H1 (cell line): Measurements from ENCODE around the gene TXNDC5. TPM values are rescaled to one million over a fixed set of nuclear protein-coding genes. Genes with fewer than 3 reads are reported as not detected.

Experiments used
- CTCF ChIA-PET: fragments of 300-600 bp; sonication (Branson Sonifier 250); formaldehyde crosslinking; loops from one replicate; lab custom pipeline; 2021; ENCODE audit not compliant: partially characterized antibody; lab: Charles Lee
- POLR2A ChIA-PET: fragments of 300-600 bp; sonication (Branson Sonifier 250); formaldehyde crosslinking; loops from one replicate; lab custom pipeline; 2021; ENCODE audit warnings: inconsistent platforms; ENCODE audit not compliant: partially characterized antibody; lab: Charles Lee
- DNase-seq, 2 experiments: peaks; one replicate each; pipeline versions ENCODE4 v3.0.0 to v3.0.0-alpha.2; 2010 to 2022; ENCODE audit warnings: low spot score in 2 of 2, low read depth in 1 of 2, mixed read lengths in 1 of 2
- FAIRE-seq: peaks from 2 replicates; lab custom pipeline; 2011; peaks lifted over from hg19 to GRCh38; lab: Jason Lieb, UNC
- H2AFZ ChIP-seq: 2 replicates; pipeline ENCODE4 v1.8.1; 2012; ENCODE audit warnings: low read length, inconsistent platforms
- H2AK5ac ChIP-seq: 2 replicates; pipeline ENCODE4 v1.6.1; 2013; ENCODE audit warnings: low read depth, low read length
- H2BK120ac ChIP-seq: replicated peaks from 2 replicates; pipeline ENCODE3; 2013; ENCODE audit warnings: low read depth, low read length, inconsistent platforms
- H2BK12ac ChIP-seq: 2 replicates; pipeline ENCODE4 v1.6.1; 2013; ENCODE audit warnings: low read depth, low read length
- H2BK15ac ChIP-seq: 2 replicates; pipeline ENCODE4 v1.6.1; 2013; ENCODE audit warnings: low read length
- H2BK20ac ChIP-seq: 2 replicates; pipeline ENCODE4 v1.6.1; 2013; ENCODE audit warnings: low read length
- H2BK5ac ChIP-seq: 2 replicates; pipeline ENCODE4 v1.6.1; 2013; ENCODE audit warnings: low read depth, low read length
- H3K14ac ChIP-seq: 2 replicates; pipeline ENCODE4 v1.6.1; 2013; ENCODE audit warnings: inconsistent platforms; ENCODE audit not compliant: insufficient read length
- H3K18ac ChIP-seq: 2 replicates; pipeline ENCODE4 v1.6.1; 2013; ENCODE audit warnings: low read length; ENCODE audit errors: extremely low read depth
- H3K23ac ChIP-seq: 2 replicates; pipeline ENCODE4 v1.6.1; 2013; ENCODE audit warnings: inconsistent platforms; ENCODE audit not compliant: insufficient read length
- H3K23me2 ChIP-seq: 2 replicates; pipeline ENCODE4 v1.6.1; 2013; ENCODE audit warnings: low read depth, low read length
- H3K27ac ChIP-seq: 2 replicates; pipeline ENCODE4 v1.6.1; 2011; ENCODE audit warnings: low read depth, low read length, inconsistent platforms
- H3K27me3 ChIP-seq, 4 experiments: replicated peaks in 1 of 4; 1 replicate in 1 of 4; 2 replicates in 3 of 4; pipeline versions ENCODE4 v1.6.1 to v1.8.1; 2011 to 2013; ENCODE audit warnings: low read length in 3 of 4, mild to moderate bottlenecking in 3 of 4, inconsistent platforms in 2 of 4, mixed read lengths in 2 of 4, moderate library complexity in 1 of 4; ENCODE audit not compliant: control insufficient read depth in 3 of 4, insufficient read depth in 3 of 4; ENCODE audit errors: extremely low read depth in 1 of 4
- H3K36me3 ChIP-seq, 4 experiments: 2 replicates each; pipeline versions ENCODE4 v1.6.1 to v1.8.1; 2011 to 2013; ENCODE audit warnings: mild to moderate bottlenecking in 4 of 4, low read length in 3 of 4, moderate library complexity in 2 of 4, control low read depth in 1 of 4, inconsistent platforms in 1 of 4; ENCODE audit not compliant: insufficient read depth in 4 of 4, control insufficient read depth in 2 of 4
- H3K4ac ChIP-seq: replicated peaks from 2 replicates; pipeline ENCODE3; 2013; ENCODE audit warnings: low read length, low read depth, mixed read lengths, inconsistent platforms; ENCODE audit not compliant: insufficient read length
- H3K4me1 ChIP-seq, 4 experiments: replicated peaks in 1 of 4; 1 replicate in 1 of 4; 2 replicates in 3 of 4; pipeline versions ENCODE4 v1.6.1 to v1.8.1; 2011 to 2013; ENCODE audit warnings: low read length in 3 of 4, inconsistent platforms in 2 of 4, mixed read lengths in 1 of 4; ENCODE audit not compliant: insufficient read depth in 4 of 4, control insufficient read depth in 3 of 4
- H3K4me2 ChIP-seq, 2 experiments: 2 replicates each; pipeline versions ENCODE4 v1.6.1 to v1.8.1; 2011 to 2013; ENCODE audit warnings: low read depth in 2 of 2, low read length in 2 of 2, control low read depth in 1 of 2, inconsistent platforms in 1 of 2, mild to moderate bottlenecking in 1 of 2; ENCODE audit not compliant: insufficient read depth in 1 of 2
- H3K4me3 ChIP-seq, 4 experiments: fragments of 200-600, 300-600 bp in 1 of 4; sonication (generic), shearing (Covaris generic), sonication (Bioruptor Twin) in 1 of 4; 2 replicates each; pipeline versions ENCODE4 v1.5.1 to v1.8.1; 2011 to 2016; ENCODE audit warnings: low read length in 4 of 4, low read depth in 3 of 4, control low read depth in 2 of 4, inconsistent platforms in 2 of 4, mild to moderate bottlenecking in 2 of 4, mixed read lengths in 1 of 4, moderate library complexity in 1 of 4; ENCODE audit not compliant: insufficient read depth in 2 of 4; ENCODE audit errors: extremely low read depth in 1 of 4
- H3K56ac ChIP-seq: replicated peaks from 2 replicates; pipeline ENCODE3; 2013; ENCODE audit warnings: low read depth, mild to moderate bottlenecking, mixed read lengths, low read length, inconsistent platforms; ENCODE audit not compliant: insufficient read length
- H3K79me1 ChIP-seq: 2 replicates; pipeline ENCODE4 v1.6.1; 2013; ENCODE audit warnings: low read depth, low read length, control low read depth
- H3K79me2 ChIP-seq, 2 experiments: 2 replicates each; pipeline versions ENCODE4 v1.6.1 to v1.8.1; 2012 to 2013; ENCODE audit warnings: low read length in 2 of 2, mild to moderate bottlenecking in 2 of 2, inconsistent platforms in 1 of 2; ENCODE audit not compliant: insufficient read depth in 2 of 2, control insufficient read depth in 1 of 2
- H3K9ac ChIP-seq, 4 experiments: replicated peaks in 1 of 4; 1 replicate in 1 of 4; 2 replicates in 3 of 4; pipeline versions ENCODE4 v1.6.1 to v1.8.1; 2011 to 2013; ENCODE audit warnings: low read depth in 3 of 4, low read length in 3 of 4, control low read depth in 2 of 4, mild to moderate bottlenecking in 2 of 4, moderate library complexity in 2 of 4, inconsistent platforms in 1 of 4; ENCODE audit errors: extremely low read depth in 1 of 4
- H3K9me3 ChIP-seq, 2 experiments: 2 replicates each; pipeline versions ENCODE4 v1.6.1 to v1.8.1; 2012 to 2013; ENCODE audit warnings: mild to moderate bottlenecking in 2 of 2, moderate library complexity in 2 of 2, control low read depth in 1 of 2, inconsistent platforms in 1 of 2, low read depth in 1 of 2, low read length in 1 of 2, mixed read lengths in 1 of 2; ENCODE audit not compliant: insufficient read depth in 2 of 2
- H4K20me1 ChIP-seq, 2 experiments: replicated peaks in 1 of 2; 2 replicates each; pipeline versions ENCODE3 to v1.8.1; 2011 to 2013; ENCODE audit warnings: inconsistent platforms in 2 of 2, low read length in 2 of 2, mild to moderate bottlenecking in 1 of 2; ENCODE audit not compliant: insufficient read depth in 2 of 2, control insufficient read depth in 1 of 2
- H4K5ac ChIP-seq: 2 replicates; pipeline ENCODE4 v1.6.1; 2013; ENCODE audit warnings: low read length, low read depth, mixed read lengths, inconsistent platforms; ENCODE audit not compliant: insufficient read length
- H4K8ac ChIP-seq: 2 replicates; pipeline ENCODE4 v1.8.0; 2013; ENCODE audit warnings: mild to moderate bottlenecking, moderate library complexity, low read length, inconsistent platforms; ENCODE audit not compliant: insufficient read depth; ENCODE audit errors: extremely low read depth
- H4K91ac ChIP-seq: replicated peaks from 2 replicates; pipeline ENCODE3; 2013; ENCODE audit warnings: low read length, mixed read lengths, inconsistent platforms; ENCODE audit not compliant: insufficient read length
- CTCF ChIP-seq, 3 experiments: IDR thresholded peaks; 1 replicate in 2 of 3; 2 replicates in 1 of 3; pipeline versions ENCODE4 v1.5.1 to v1.6.1; 2011; ENCODE audit warnings: low read length in 3 of 3, mild to moderate bottlenecking in 3 of 3, inconsistent platforms in 2 of 3, low read depth in 1 of 3, moderate library complexity in 1 of 3; ENCODE audit not compliant: insufficient read depth in 1 of 3; ENCODE audit errors: control extremely low read depth in 1 of 3
- EZH2 ChIP-seq: fragments of 200-600 bp; sonication (generic); IDR thresholded peaks from 2 replicates; pipeline ENCODE4 v1.7.1; 2012; ENCODE audit warnings: low read depth, mild to moderate bottlenecking, moderate library complexity, low read length, inconsistent platforms; ENCODE audit not compliant: severe bottlenecking
- FOSL1 ChIP-seq: IDR thresholded peaks from 2 replicates; pipeline ENCODE4 v1.6.1; 2011; ENCODE audit warnings: mild to moderate bottlenecking, low read depth, low read length, moderate library complexity; ENCODE audit not compliant: insufficient read depth
- GABPA ChIP-seq: IDR thresholded peaks from 2 replicates; pipeline ENCODE4 v1.6.1; 2011; ENCODE audit warnings: mild to moderate bottlenecking, low read length, moderate library complexity, borderline replicate concordance; ENCODE audit not compliant: insufficient read depth
- RAD21 ChIP-seq, 2 experiments: IDR thresholded peaks in 1 of 2; conservative IDR thresholded peaks in 1 of 2; 2 replicates each; pipeline ENCODE4 v1.6.1; 2011; ENCODE audit warnings: low read depth in 2 of 2, low read length in 2 of 2, improper control_type of control experiment in 1 of 2, inconsistent platforms in 1 of 2, mild to moderate bottlenecking in 1 of 2, moderate library complexity in 1 of 2
- RXRA ChIP-seq: IDR thresholded peaks from 2 replicates; pipeline ENCODE4 v1.6.1; 2011; ENCODE audit warnings: low read depth, mild to moderate bottlenecking, low read length, moderate library complexity; ENCODE audit not compliant: insufficient read depth
- SAP30 ChIP-seq: fragments of 300-600 bp; sonication (generic); IDR thresholded peaks from 2 replicates; pipeline ENCODE4 v1.7.1; 2012; ENCODE audit warnings: low read length, moderate library complexity, mild to moderate bottlenecking, inconsistent platforms; ENCODE audit not compliant: insufficient read depth, insufficient replicate concordance
- SP4 ChIP-seq: IDR thresholded peaks from 2 replicates; pipeline ENCODE4 v1.6.1; 2012; ENCODE audit warnings: low read length, inconsistent platforms
- WGBS, 2 experiments: shearing (Covaris generic) in 1 of 2; methylation state at CpG; one replicate each; pipeline versions ENCODE4 v1.1.6 to v1.1.7; 2013 to 2015; ENCODE audit warnings: low lambda C conversion rate in 2 of 2, mixed read lengths in 2 of 2, inconsistent platforms in 1 of 2, low coverage in 1 of 2, missing lambda C conversion rate in 1 of 2; ENCODE audit not compliant: insufficient replicate concordance in 2 of 2, insufficient coverage in 1 of 2, insufficient read length in 1 of 2; ENCODE audit errors: extremely low coverage in 1 of 2, missing lambda C conversion rate in 1 of 2; 5-methylcytosine and 5-hydroxymethylcytosine counted together
- polyA plus RNA-seq, 7 experiments: library from polyadenylated mRNA; depleted of rRNA in 3 of 7; stranded (reverse) in 5 of 7; unstranded in 2 of 7; fragments of >200 nt in 5 of 7; fragments of 200-250 nt in 2 of 7; gene quantifications; 1 replicate in 5 of 7; 2 replicates in 1 of 7; 4 replicates in 1 of 7; pipeline versions ENCODE4 v1.2.1 to v1.2.3, GENCODE V29; 2011 to 2013; ENCODE audit warnings: missing spikeins in 2 of 7, mixed read lengths in 2 of 7
- total RNA-seq: library from RNA; stranded (reverse); fragmentation: NEBNext Ultra II Directional; extraction: Animal tissue kit (Norgen Biotek cat#: 25700); gene quantifications from 2 replicates; pipeline ENCODE4 v1.2.1, GENCODE V29; 2021

TXNDC5 gene
- total and polyA plus RNA-seq, 2 of the 8 experiments (the other 6 are each of a cell fraction or from before 2014, with no cell fraction given), result 114 to 172 TPM

DNA sequence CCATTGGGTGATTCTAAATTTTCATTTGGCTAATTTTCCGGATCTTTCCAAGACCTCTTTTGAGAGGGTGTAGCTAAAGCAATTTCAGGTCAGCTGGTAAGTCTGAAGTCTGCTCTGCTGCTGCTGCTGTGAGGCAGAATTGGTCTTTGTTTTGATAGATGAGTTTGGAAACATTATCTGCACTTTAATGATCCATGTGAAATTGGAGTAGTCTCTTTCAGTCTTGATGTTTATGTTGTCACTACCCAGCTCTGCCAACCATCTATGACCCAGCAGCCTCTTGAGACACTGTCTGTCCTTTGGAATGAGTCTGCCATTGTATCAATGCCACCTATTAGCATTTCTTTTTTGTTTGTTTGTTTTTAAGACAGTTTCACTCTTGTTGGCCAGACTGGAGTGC, 44.1 kb downstream of the TXNDC5 start:
- Histone ChIP-seq H3K27me3 (no peaks in the 10 kb centered on the region; a peak in 1 of 7 replicates), H3K23ac (no peak overlapping the region), H2BK5ac (no peak overlapping the region), H2BK15ac (no peak overlapping the region), H4K20me1 (no peaks in the 10 kb centered on the region), H3K36me3 (no peaks in the 10 kb centered on the region), H2AK5ac (no peak overlapping the region), H4K8ac (no peak overlapping the region), H3K79me1 (no peaks in the 10 kb centered on the region), H2BK20ac (no peak overlapping the region), H3K4me2 (no peak overlapping the region), H3K23me2 (no peaks in the 10 kb centered on the region), H3K27ac (no peak overlapping the region), H2BK12ac (no peak overlapping the region), H3K79me2 (no peaks in the 10 kb centered on the region), H3K9ac (no peak overlapping the region), H3K4me3 (no peak overlapping the region), H3K4me1 (0 out of 7 replicates have a peak, but pooled peaks cover 0 to 2% (median 0%) of the 10 kb centered on the region in 4 experiments), H3K18ac (no peak overlapping the region), H3K4ac (no peak overlapping the region), H2AFZ (no peak overlapping the region), H3K14ac (no peak overlapping the region), H4K91ac (no peak overlapping the region), H4K5ac (no peak overlapping the region), H3K9me3 (no peaks in the 10 kb centered on the region), H2BK120ac (no peak overlapping the region), H3K56ac (no peak overlapping the region)
- WGBS, 2 experiments, result 90% methylated on average over 1 of the region's 1 CpG; no CpG with 5 or more reads in 1 of the 2 experiments
- FAIRE-seq (no peak), DNase-seq (no peak)
- POLR2A ChIA-PET, result interaction anchor here (0.6 to 1.0 kb wide), 2 partner anchors 49 to 141 kb away, joined by 3 read pairs; no protein-coding TSS in a partner anchor
- CTCF ChIA-PET, result interaction anchor here (1.0 to 1.6 kb wide), 2 partner anchors 144 to 195 kb away, joined by 3 to 5 read pairs; no protein-coding TSS in a partner anchor
- TF ChIP-seq SP4 (no peak), GABPA (no peak), CTCF (IDR thresholded peaks at IDR 0.05; ENCODE audit: control extremely low read depth in 1 of 3, insufficient read depth in 1 of 3, low read depth in 1 of 3, low read length in 3 of 3) (no peak), EZH2 (no peak), RAD21 (IDR thresholded peaks at IDR 0.05 in 1 of 2, conservative IDR thresholded peaks at IDR 0.05 in 1 of 2; ENCODE audit: low read depth in 2 of 2, low read length in 2 of 2) (no peak), SAP30 (no peak), RXRA (no peak), FOSL1 (no peak)
